HCT116 (cell line): ENCODE results near the gene DRD3. TPM values are rescaled to one million over a fixed set of nuclear protein-coding genes. Genes with fewer than 3 reads are reported as not detected.

Source experiments
- ATF3 ChIP-seq: IDR thresholded peaks from 2 replicates; pipeline ENCODE4 v1.6.1; 2012
- EGR1 ChIP-seq: IDR thresholded peaks from 2 replicates; pipeline ENCODE4 v1.6.1; 2012; ENCODE audit warnings: low read depth
- ELF1 ChIP-seq: IDR thresholded peaks from 2 replicates; pipeline ENCODE4 v1.6.1; 2012; ENCODE audit warnings: low read depth, borderline replicate concordance
- EZH2 ChIP-seq: fragments of 200-600 bp; sonication (generic); IDR thresholded peaks from 2 replicates; pipeline ENCODE4 v1.6.1; 2017; ENCODE audit warnings: antibody characterized with exemption, mixed run types
- EZH2phosphoT487 ChIP-seq: fragments of 200-600 bp; IDR thresholded peaks from 2 replicates; pipeline ENCODE4 v1.6.1; 2018; ENCODE audit warnings: antibody characterized with exemption, borderline replicate concordance
- FOSL1 ChIP-seq: IDR thresholded peaks from 2 replicates; pipeline ENCODE4 v1.6.1; 2012; ENCODE audit warnings: low read depth
- POLR2AphosphoS5 ChIP-seq: IDR thresholded peaks from 2 replicates; pipeline ENCODE4 v1.6.1; 2011; ENCODE audit warnings: mild to moderate bottlenecking, low read depth, low read length, moderate library complexity
- RAD21 ChIP-seq: IDR thresholded peaks from 2 replicates; pipeline ENCODE4 v1.6.1; 2012; ENCODE audit warnings: low read depth, mild to moderate bottlenecking
- REST ChIP-seq: IDR thresholded peaks from 2 replicates; pipeline ENCODE4 v1.6.1; 2012; ENCODE audit warnings: low read depth
- SP1 ChIP-seq: IDR thresholded peaks from 2 replicates; pipeline ENCODE4 v1.6.1; 2012; ENCODE audit warnings: low read depth
- total RNA-seq: library from RNA; stranded (reverse); gene quantifications from one replicate; pipeline ENCODE4 v1.2.1, GENCODE V29; 2021; ENCODE audit not compliant: unreplicated experiment

Gene DRD3
- total RNA-seq, 1 experiment from 2014 or later = not detected

GRCh38 chr3:114216186-114216970 is 37.5 kb upstream of the DRD3 start (continued):
- TF ChIP-seq REST = no peak
- no peak for TF ChIP-seq FOSL1
- TF ChIP-seq EGR1 = no peak
- TF ChIP-seq SP1 = no peak
- TF ChIP-seq EZH2 = no peak
- no peak for TF ChIP-seq RAD21
- no peak for TF ChIP-seq POLR2AphosphoS5
- TF ChIP-seq ATF3 = no peak
- no peak for TF ChIP-seq EZH2phosphoT487
- TF ChIP-seq ELF1 = no peak
